Astrocyte (in vitro differentiated cells and primary cell): ENCODE data around the gene CELA2A. TPM values are rescaled to one million over a fixed set of nuclear protein-coding genes. Genes with fewer than 3 reads are reported as not detected.
"Not testable (repeated sequence)": the region's sequence is repeated elsewhere in the genome, so short reads cannot be mapped to it uniquely, and the experiment has no call there.

ENCODE experiments used
- DNase-seq: peaks from one replicate; pipeline ENCODE4 v3.0.0-alpha.2; 2010; ENCODE audit warnings: low read depth
- FAIRE-seq: peaks from 2 replicates; lab custom pipeline; 2011; peaks lifted over from hg19 to GRCh38; lab: Jason Lieb, UNC
- H2AFZ ChIP-seq: 2 replicates; pipeline ENCODE4 v1.6.0; 2012; ENCODE audit warnings: low read depth, low read length, inconsistent platforms
- H3K27ac ChIP-seq: 2 replicates; pipeline ENCODE4 v1.5.1; 2011; ENCODE audit warnings: low read depth, low read length, inconsistent platforms
- H3K27me3 ChIP-seq: 2 replicates; pipeline ENCODE4 v1.6.0; 2011; ENCODE audit warnings: low read length, inconsistent platforms; ENCODE audit not compliant: insufficient read depth
- H3K36me3 ChIP-seq: 2 replicates; pipeline ENCODE4 v1.5.1; 2011; ENCODE audit warnings: low read length, inconsistent platforms; ENCODE audit not compliant: insufficient read depth
- H3K4me1 ChIP-seq: 2 replicates; pipeline ENCODE4 v1.5.1; 2011; ENCODE audit warnings: low read length, inconsistent platforms; ENCODE audit not compliant: insufficient read depth
- H3K4me2 ChIP-seq: 2 replicates; pipeline ENCODE4 v1.6.0; 2012; ENCODE audit warnings: low read length, inconsistent platforms
- H3K4me3 ChIP-seq: 2 replicates; pipeline ENCODE4 v1.5.1; 2011; ENCODE audit warnings: low read depth, mild to moderate bottlenecking, low read length, inconsistent platforms; ENCODE audit not compliant: insufficient read depth
- H3K79me2 ChIP-seq: 2 replicates; pipeline ENCODE4 v1.6.0; 2012; ENCODE audit warnings: mild to moderate bottlenecking, low read length, inconsistent platforms; ENCODE audit not compliant: insufficient read depth
- H3K9ac ChIP-seq: 2 replicates; pipeline ENCODE4 v1.6.0; 2012; ENCODE audit warnings: mild to moderate bottlenecking, low read length, inconsistent platforms
- H3K9me3 ChIP-seq: 2 replicates; pipeline ENCODE4 v1.5.1; 2012; ENCODE audit warnings: low read depth, mild to moderate bottlenecking, low read length, inconsistent platforms; ENCODE audit not compliant: insufficient read depth
- H4K20me1 ChIP-seq: 2 replicates; pipeline ENCODE4 v1.6.0; 2012; ENCODE audit warnings: low read length, inconsistent platforms; ENCODE audit not compliant: insufficient read depth
- H3K27ac Mint-ChIP-seq: one replicate; pipeline ENCODE4 v1.8.0; 2021; ENCODE audit warnings: mild to moderate bottlenecking, mixed read lengths; ENCODE audit not compliant: unreplicated experiment
- H3K27me3 Mint-ChIP-seq: one replicate; pipeline ENCODE4 v1.8.0; 2021; ENCODE audit warnings: low read depth, mixed read lengths; ENCODE audit not compliant: unreplicated experiment
- H3K36me3 Mint-ChIP-seq: one replicate; pipeline ENCODE4 v1.8.0; 2021; ENCODE audit warnings: low read depth, mixed read lengths; ENCODE audit not compliant: unreplicated experiment
- H3K4me1 Mint-ChIP-seq: one replicate; pipeline ENCODE4 v1.8.0; 2021; ENCODE audit warnings: low read depth, mixed read lengths; ENCODE audit not compliant: unreplicated experiment
- H3K4me3 Mint-ChIP-seq: one replicate; pipeline ENCODE4 v1.8.0; 2021; ENCODE audit warnings: mild to moderate bottlenecking, moderate library complexity, mixed read lengths; ENCODE audit not compliant: unreplicated experiment
- H3K9me3 Mint-ChIP-seq: one replicate; pipeline ENCODE4 v1.8.0; 2021; ENCODE audit warnings: mild to moderate bottlenecking, mixed read lengths; ENCODE audit not compliant: unreplicated experiment
- CTCF ChIP-seq: IDR thresholded peaks from 2 replicates; pipeline ENCODE4 v1.5.1; 2011; ENCODE audit warnings: low read depth, mild to moderate bottlenecking, inconsistent platforms, low read length, moderate library complexity; ENCODE audit not compliant: insufficient read depth
- EZH2 ChIP-seq: IDR thresholded peaks from 2 replicates; pipeline ENCODE4 v1.6.1; 2012; ENCODE audit warnings: mild to moderate bottlenecking, low read length, inconsistent platforms; ENCODE audit not compliant: insufficient read depth
- total RNA-seq: library from RNA; stranded (reverse); gene quantifications from 2 replicates; pipeline ENCODE4 v1.2.1, GENCODE V29; 2021

Gene CELA2A
- total RNA-seq, 1 donor from 2014 or later = not detected

DNA sequence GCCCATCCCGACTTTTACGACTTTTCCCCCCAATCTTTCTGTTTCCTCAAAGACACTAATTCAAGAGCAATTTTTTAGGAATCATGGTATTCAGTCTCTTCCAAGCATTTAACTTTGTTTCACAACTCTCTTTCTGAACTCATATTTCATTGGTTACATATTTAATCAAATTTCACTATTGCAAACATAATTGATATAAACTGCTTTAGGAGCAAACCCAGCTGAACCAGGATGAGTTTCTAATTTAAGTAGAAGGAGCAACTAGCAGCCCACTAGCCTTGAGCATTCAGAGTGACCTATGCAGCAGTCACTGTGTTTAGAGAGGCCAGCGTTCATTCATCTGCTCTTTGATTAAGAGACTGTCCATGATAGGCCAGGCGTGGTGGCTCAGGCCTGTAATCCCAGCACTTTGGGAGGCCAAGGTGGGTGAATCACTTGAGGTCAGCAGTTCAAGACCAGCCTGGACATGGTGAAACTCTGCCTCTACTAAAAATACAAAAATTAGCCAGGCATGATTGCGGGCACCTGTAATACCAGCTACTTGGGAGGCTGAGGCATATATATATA lies 21.2 kb downstream of the CELA2A start:
- Histone ChIP-seq H3K27ac (no peak overlapping the region), H3K9ac (no peak overlapping the region), H3K4me2 (no peak overlapping the region), H3K79me2 (no peaks in the 10 kb centered on the region), H4K20me1 (no peaks in the 10 kb centered on the region), H2AFZ (no peak overlapping the region), H3K9me3 (no peaks in the 10 kb centered on the region), H3K4me1 (no peaks in the 10 kb centered on the region), H3K27me3 (no peaks in the 10 kb centered on the region), H3K36me3 (no peaks in the 10 kb centered on the region), H3K4me3 (no peak overlapping the region)
- no peak for FAIRE-seq
- H3K4me1 Mint-ChIP-seq = no peaks in the 10 kb centered on the region
- H3K36me3 Mint-ChIP-seq = no peaks in the 10 kb centered on the region
- H3K9me3 Mint-ChIP-seq = no peaks in the 10 kb centered on the region
- DNase-seq = no peak
- TF ChIP-seq CTCF (no peak), EZH2 (no peak)
- peaks cover 2% of the 10 kb centered on the region for H3K27me3 Mint-ChIP-seq
- no peak overlapping the region for H3K4me3 Mint-ChIP-seq
- no peak overlapping the region for H3K27ac Mint-ChIP-seq

DNA sequence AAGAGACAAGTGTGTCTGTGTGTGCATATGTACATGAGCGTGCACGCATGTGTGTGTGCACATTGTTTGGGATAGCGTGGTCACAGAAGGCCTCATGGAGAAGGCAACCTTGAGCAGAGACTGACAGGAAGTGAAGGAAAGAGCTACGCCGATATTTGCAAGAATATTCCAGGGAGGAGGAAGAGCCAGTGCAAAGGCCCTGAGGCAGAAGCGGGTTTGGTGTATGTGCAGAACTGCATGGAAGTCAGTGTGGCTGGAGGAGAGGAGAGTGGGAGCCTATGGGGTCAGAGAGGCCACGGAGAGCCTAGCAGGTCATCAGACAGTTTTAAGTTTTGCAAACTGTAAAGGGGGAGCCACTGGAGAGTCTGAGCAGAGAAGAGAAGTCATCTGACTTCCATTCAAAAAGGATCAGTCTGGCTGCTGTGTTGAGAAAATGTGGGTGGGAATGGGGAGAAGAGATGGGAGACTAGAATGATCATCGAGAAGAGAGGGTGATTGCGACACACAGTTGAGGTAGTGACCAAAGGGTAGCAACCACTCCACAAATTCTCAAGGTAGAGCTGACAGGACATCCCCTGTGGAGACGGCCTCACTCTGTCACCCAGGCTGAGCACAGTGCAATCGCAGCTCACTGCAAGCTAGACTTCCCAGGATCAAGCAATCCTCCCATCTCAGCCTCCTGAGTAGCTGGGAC lies 23.3 kb downstream of the CELA2A start:
- H3K27me3 Mint-ChIP-seq = peaks cover 2% of the 10 kb centered on the region
- Histone ChIP-seq H3K4me1 (no peaks in the 10 kb centered on the region), H2AFZ (no peak overlapping the region), H3K9me3 (no peaks in the 10 kb centered on the region), H4K20me1 (no peaks in the 10 kb centered on the region), H3K79me2 (no peaks in the 10 kb centered on the region), H3K36me3 (no peaks in the 10 kb centered on the region), H3K4me2 (no peak overlapping the region), H3K4me3 (no peak overlapping the region), H3K27me3 (no peaks in the 10 kb centered on the region), H3K27ac (no peak overlapping the region), H3K9ac (no peak overlapping the region)
- H3K4me1 Mint-ChIP-seq = no peaks in the 10 kb centered on the region
- H3K27ac Mint-ChIP-seq = no peak overlapping the region
- peaks cover 1% of the 10 kb centered on the region for H3K9me3 Mint-ChIP-seq
- TF ChIP-seq EZH2 = no peak
- H3K36me3 Mint-ChIP-seq = no peaks in the 10 kb centered on the region
- DNase-seq (no peak), FAIRE-seq (no peak)
- no peak overlapping the region for H3K4me3 Mint-ChIP-seq

DNA sequence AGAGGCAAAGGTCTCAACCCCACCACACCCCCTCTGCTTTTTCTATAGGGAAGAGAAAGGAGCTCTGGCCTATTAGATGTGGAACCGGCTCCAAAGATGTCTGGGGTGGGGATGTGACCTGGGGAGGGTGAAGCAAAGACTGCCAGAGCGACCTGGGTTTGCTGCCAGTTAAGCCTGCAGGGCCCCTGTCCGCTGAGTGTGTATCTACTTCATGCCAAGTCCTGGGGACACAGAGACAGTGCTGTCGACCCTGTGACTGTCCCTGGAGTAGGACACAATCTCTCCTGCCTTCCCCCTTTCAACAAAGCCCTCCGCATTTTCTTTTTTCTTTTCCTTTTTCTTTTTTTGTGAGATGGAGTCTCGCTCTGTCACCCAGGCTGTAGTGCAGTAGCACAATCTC lies 25.9 kb downstream of the CELA2A start:
- H3K27ac Mint-ChIP-seq, H3K9ac ChIP-seq, H2AFZ ChIP-seq, FAIRE-seq, H3K4me1 ChIP-seq, H3K4me1 Mint-ChIP-seq, H3K9me3 ChIP-seq, H3K4me2 ChIP-seq, H3K9me3 Mint-ChIP-seq, H3K4me3 Mint-ChIP-seq, H4K20me1 ChIP-seq, H3K27ac ChIP-seq, H3K27me3 ChIP-seq, H3K4me3 ChIP-seq, H3K79me2 ChIP-seq, DNase-seq, H3K36me3 ChIP-seq, H3K27me3 Mint-ChIP-seq: not testable (repeated sequence)
- peaks cover 11% of the 10 kb centered on the region for H3K36me3 Mint-ChIP-seq

- not testable (repeated sequence) for H3K27ac Mint-ChIP-seq, FAIRE-seq, H3K4me1 Mint-ChIP-seq, H4K20me1 ChIP-seq, H3K4me3 ChIP-seq, H3K36me3 ChIP-seq, H2AFZ ChIP-seq, H3K79me2 ChIP-seq, H3K27ac ChIP-seq, H3K9me3 ChIP-seq, H3K9ac ChIP-seq, H3K4me3 Mint-ChIP-seq, H3K27me3 Mint-ChIP-seq, DNase-seq, H3K4me2 ChIP-seq, H3K9me3 Mint-ChIP-seq, H3K4me1 ChIP-seq, H3K27me3 ChIP-seq
- peaks cover 11% of the 10 kb centered on the region for H3K36me3 Mint-ChIP-seq
These were observed 26.5 kb downstream of the CELA2A start for GRCh38 chr1:15482983-15483543.
